IPS-15b (cell line): Measurements from ENCODE around the gene PLA2G4F.

Experiments
- H3K27me3 ChIP-seq: one replicate; pipeline ENCODE4 v1.6.1; 2013; ENCODE audit warnings: low read length; ENCODE audit not compliant: control insufficient read depth, insufficient read depth
- H3K36me3 ChIP-seq: one replicate; pipeline ENCODE4 v1.6.1; 2013; ENCODE audit warnings: low read length; ENCODE audit not compliant: control insufficient read depth, insufficient read depth
- H3K4me1 ChIP-seq: one replicate; pipeline ENCODE4 v1.6.1; 2013; ENCODE audit warnings: mild to moderate bottlenecking, low read length; ENCODE audit not compliant: control insufficient read depth, insufficient read depth
- H3K4me3 ChIP-seq: one replicate; pipeline ENCODE4 v1.5.1; 2013; ENCODE audit warnings: low read depth, low read length
- H3K9ac ChIP-seq: one replicate; pipeline ENCODE4 v1.6.1; 2013; ENCODE audit warnings: low read depth, mild to moderate bottlenecking, low read length
- H3K9me3 ChIP-seq: one replicate; pipeline ENCODE4 v1.6.1; 2013; ENCODE audit warnings: mild to moderate bottlenecking, low read length; ENCODE audit not compliant: control insufficient read depth, insufficient read depth

The PLA2G4F gene

GRCh38 chr15:42160136-42160535 is 3.7 kb upstream of the PLA2G4F start:
- peaks cover 46% of the 10 kb centered on the region for H3K36me3 ChIP-seq
- no peak overlapping the region for H3K9ac ChIP-seq
- no peaks in the 10 kb centered on the region for H3K4me1 ChIP-seq
- H3K4me3 ChIP-seq, result no peak overlapping the region
- H3K9me3 ChIP-seq, result no peaks in the 10 kb centered on the region
- H3K27me3 ChIP-seq, result no peaks in the 10 kb centered on the region

- Histone ChIP-seq H3K9ac (no peak overlapping the region), H3K27me3 (no peaks in the 10 kb centered on the region)
Measured at GRCh38 chr15:42159381-42160015, 3.1 kb upstream of the PLA2G4F start.

GRCh38 chr15:42158941-42159340 is 2.5 kb upstream of the PLA2G4F start:
- no peaks in the 10 kb centered on the region for H3K4me1 ChIP-seq
- no peak overlapping the region for H3K4me3 ChIP-seq
- no peaks in the 10 kb centered on the region for H3K27me3 ChIP-seq
- H3K9me3 ChIP-seq, result no peaks in the 10 kb centered on the region
- H3K36me3 ChIP-seq, result peaks cover 37% of the 10 kb centered on the region
- H3K9ac ChIP-seq, result no peak overlapping the region

More at GRCh38 chr15:42159381-42160015, 3.1 kb upstream of the PLA2G4F start:
- peaks cover 41% of the 10 kb centered on the region for H3K36me3 ChIP-seq
- no peaks in the 10 kb centered on the region for H3K4me1 ChIP-seq
- no peak overlapping the region for H3K4me3 ChIP-seq
- no peaks in the 10 kb centered on the region for H3K9me3 ChIP-seq

- H3K9me3 ChIP-seq, result no peaks in the 10 kb centered on the region
- no peaks in the 10 kb centered on the region for H3K4me1 ChIP-seq
Measured at GRCh38 chr15:42157981-42158765, 1.7 kb upstream of the PLA2G4F start.

GRCh38 chr15:42157381-42157780 is 945 bp upstream of the PLA2G4F start:
- no peaks in the 10 kb centered on the region for H3K27me3 ChIP-seq
- H3K9ac ChIP-seq, result no peak overlapping the region
- H3K9me3 ChIP-seq, result no peaks in the 10 kb centered on the region
- H3K4me1 ChIP-seq, result no peaks in the 10 kb centered on the region
- peaks cover 29% of the 10 kb centered on the region for H3K36me3 ChIP-seq
- H3K4me3 ChIP-seq, result no peak overlapping the region

More at GRCh38 chr15:42157981-42158765, 1.7 kb upstream of the PLA2G4F start:
- H3K36me3 ChIP-seq, result peaks cover 31% of the 10 kb centered on the region
- H3K9ac ChIP-seq, result no peak overlapping the region
- no peaks in the 10 kb centered on the region for H3K27me3 ChIP-seq
- no peak overlapping the region for H3K4me3 ChIP-seq

- no peaks in the 10 kb centered on the region for H3K9me3 ChIP-seq
- no peaks in the 10 kb centered on the region for H3K27me3 ChIP-seq
- no peak overlapping the region for H3K9ac ChIP-seq
- peaks cover 18% of the 10 kb centered on the region for H3K36me3 ChIP-seq
- H3K4me1 ChIP-seq, result no peaks in the 10 kb centered on the region
- H3K4me3 ChIP-seq, result no peak overlapping the region
Measured at GRCh38 chr15:42155546-42156242, 742 bp downstream of the PLA2G4F start.

GRCh38 chr15:42154956-42155355 is 1.5 kb downstream of the PLA2G4F start:
- Histone ChIP-seq H3K36me3 (peaks cover 10% of the 10 kb centered on the region), H3K27me3 (no peaks in the 10 kb centered on the region), H3K4me1 (no peaks in the 10 kb centered on the region), H3K4me3 (no peak overlapping the region), H3K9me3 (no peaks in the 10 kb centered on the region), H3K9ac (no peak overlapping the region)

GRCh38 chr15:42154212-42154941 is 2.1 kb downstream of the PLA2G4F start:
- H3K9me3 ChIP-seq, result no peaks in the 10 kb centered on the region
- H3K4me3 ChIP-seq, result no peak overlapping the region
- peaks cover 6% of the 10 kb centered on the region for H3K36me3 ChIP-seq
- no peak overlapping the region for H3K9ac ChIP-seq
- H3K27me3 ChIP-seq, result no peaks in the 10 kb centered on the region
- H3K4me1 ChIP-seq, result no peaks in the 10 kb centered on the region

GRCh38 chr15:42153874-42154211 is 2.6 kb downstream of the PLA2G4F start:
- no peak overlapping the region for H3K9ac ChIP-seq
- no peaks in the 10 kb centered on the region for H3K27me3 ChIP-seq
- no peak overlapping the region for H3K4me3 ChIP-seq
- H3K9me3 ChIP-seq, result no peaks in the 10 kb centered on the region
- H3K4me1 ChIP-seq, result no peaks in the 10 kb centered on the region
- peaks cover under 1% of the 10 kb centered on the region for H3K36me3 ChIP-seq

GRCh38 chr15:42152921-42153698 is 3.3 kb downstream of the PLA2G4F start:
- H3K9ac ChIP-seq, result no peak overlapping the region
- H3K27me3 ChIP-seq, result no peaks in the 10 kb centered on the region
- H3K4me3 ChIP-seq, result no peak overlapping the region
- no peaks in the 10 kb centered on the region for H3K36me3 ChIP-seq
- H3K4me1 ChIP-seq, result no peaks in the 10 kb centered on the region
- no peaks in the 10 kb centered on the region for H3K9me3 ChIP-seq
